K562 (cell line): ENCODE measurements around the gene SHISA7.

Experiments
- BRCA1 ChIP-seq, 2 experiments: fragments of 450-650 bp in 1 of 2; sonication (generic) in 1 of 2; formaldehyde crosslinking in 1 of 2; IDR thresholded peaks; 2 replicates each; pipeline versions ENCODE4 v1.5.0 to v1.6.1; 2017 to 2020; ENCODE audit warnings: mild to moderate bottlenecking in 1 of 2, missing genetic modification reagents in 1 of 2
- CTCF ChIP-seq, 3 experiments: IDR thresholded peaks in 2 of 3; conservative IDR thresholded peaks in 1 of 3; 2 replicates each; pipeline ENCODE4 v1.5.1; 2011 to 2012; ENCODE audit warnings: low read length in 3 of 3, mild to moderate bottlenecking in 3 of 3, control low read depth in 2 of 3, improper control_type of control experiment in 1 of 3, inconsistent platforms in 1 of 3, low read depth in 1 of 3, mixed read lengths in 1 of 3, moderate library complexity in 1 of 3; ENCODE audit not compliant: insufficient read depth in 2 of 3
- EZH2 ChIP-seq: IDR thresholded peaks from 2 replicates; pipeline ENCODE4 v1.6.1; 2012; ENCODE audit warnings: low read depth, mild to moderate bottlenecking, inconsistent platforms, low read length, borderline replicate concordance
- HDAC3 ChIP-seq: fragments of 450-650 bp; IDR thresholded peaks from 2 replicates; pipeline ENCODE4 v1.6.1; 2018; ENCODE audit warnings: borderline replicate concordance, mild to moderate bottlenecking, moderate library complexity; ENCODE audit not compliant: partially characterized antibody
- NFE2L1 ChIP-seq: fragments of 450-650 bp; IDR thresholded peaks from 2 replicates; pipeline ENCODE4 v1.6.1; 2016; ENCODE audit warnings: missing genetic modification characterization, low read depth, mild to moderate bottlenecking, missing compliant biosample characterization, moderate library complexity, borderline replicate concordance
- POLR2A ChIP-seq: fragments of 450-650 bp; conservative IDR thresholded peaks from 2 replicates; pipeline ENCODE4 v1.6.1; 2016
- PTBP1 ChIP-seq: fragments of 200-400 bp; formaldehyde crosslinking; IDR thresholded peaks from 2 replicates; pipeline ENCODE4 v1.6.1; 2017; ENCODE audit warnings: low read depth, low read length
- TAF1 ChIP-seq: IDR thresholded peaks from 2 replicates; pipeline ENCODE4 v1.6.1; 2011; ENCODE audit warnings: mild to moderate bottlenecking, low read length, moderate library complexity; ENCODE audit not compliant: insufficient read depth, control insufficient read depth, severe bottlenecking; ENCODE audit errors: extremely low read depth
- TEAD2 ChIP-seq: fragments of 450-650 bp; IDR thresholded peaks from 2 replicates; pipeline ENCODE4 v1.6.1; 2016; ENCODE audit warnings: missing genetic modification characterization, control low read depth, missing compliant biosample characterization
- THAP12 ChIP-seq: fragments of 250-450 bp; sonication (Bioruptor Pico); IDR thresholded peaks from 2 replicates; pipeline ENCODE4 v1.9.0; 2021; ENCODE audit warnings: mild to moderate bottlenecking, inconsistent platforms
- TF ChIP-seq, protein P1 (sequence below): fragments of 450-650 bp; formaldehyde crosslinking; IDR thresholded peaks from 2 replicates; pipeline ENCODE4 v1.4.0; 2022; ENCODE audit warnings: mild to moderate bottlenecking, moderate library complexity
- TF ChIP-seq, protein P2 (sequence below): sonication (generic); formaldehyde crosslinking; IDR thresholded peaks from 2 replicates; pipeline ENCODE4 v1.9.0; 2022; ENCODE audit warnings: mild to moderate bottlenecking, missing genetic modification reagents
- TF ChIP-seq, protein P3 (sequence below): fragments of 450-650 bp; conservative IDR thresholded peaks from 2 replicates; pipeline ENCODE4 v1.6.1; 2016; ENCODE audit warnings: missing genetic modification characterization, low read depth, mild to moderate bottlenecking, missing compliant biosample characterization, moderate library complexity

- TF ChIP-seq THAP12 (CRISPR knock-in tag) = no peak
- TF ChIP-seq NFE2L1 (tag) = no peak
- TF ChIP-seq TAF1 = no peak
- no peak for TF ChIP-seq TEAD2
- TF ChIP-seq CTCF (IDR thresholded peaks at IDR 0.05 in 2 of 3, conservative IDR thresholded peaks at IDR 0.05 in 1 of 3; ENCODE audit: insufficient read depth in 2 of 3, low read depth in 1 of 3, low read length in 3 of 3) = no peak
- no peak for TF ChIP-seq PTBP1
- no peak for TF ChIP-seq EZH2
- TF ChIP-seq BRCA1 (IDR thresholded peaks at IDR 0.05) = no peak
- no peak for TF ChIP-seq BRCA1 (CRISPR knock-in tag; IDR thresholded peaks at IDR 0.05)
- TF ChIP-seq, protein P1, sequence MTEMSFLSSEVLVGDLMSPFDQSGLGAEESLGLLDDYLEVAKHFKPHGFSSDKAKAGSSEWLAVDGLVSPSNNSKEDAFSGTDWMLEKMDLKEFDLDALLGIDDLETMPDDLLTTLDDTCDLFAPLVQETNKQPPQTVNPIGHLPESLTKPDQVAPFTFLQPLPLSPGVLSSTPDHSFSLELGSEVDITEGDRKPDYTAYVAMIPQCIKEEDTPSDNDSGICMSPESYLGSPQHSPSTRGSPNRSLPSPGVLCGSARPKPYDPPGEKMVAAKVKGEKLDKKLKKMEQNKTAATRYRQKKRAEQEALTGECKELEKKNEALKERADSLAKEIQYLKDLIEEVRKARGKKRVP = no peak
- no peak for TF ChIP-seq HDAC3
- TF ChIP-seq, protein P2, sequence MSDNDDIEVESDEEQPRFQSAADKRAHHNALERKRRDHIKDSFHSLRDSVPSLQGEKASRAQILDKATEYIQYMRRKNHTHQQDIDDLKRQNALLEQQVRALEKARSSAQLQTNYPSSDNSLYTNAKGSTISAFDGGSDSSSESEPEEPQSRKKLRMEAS (CRISPR knock-in tag) = no peak
- TF ChIP-seq, protein P3, sequence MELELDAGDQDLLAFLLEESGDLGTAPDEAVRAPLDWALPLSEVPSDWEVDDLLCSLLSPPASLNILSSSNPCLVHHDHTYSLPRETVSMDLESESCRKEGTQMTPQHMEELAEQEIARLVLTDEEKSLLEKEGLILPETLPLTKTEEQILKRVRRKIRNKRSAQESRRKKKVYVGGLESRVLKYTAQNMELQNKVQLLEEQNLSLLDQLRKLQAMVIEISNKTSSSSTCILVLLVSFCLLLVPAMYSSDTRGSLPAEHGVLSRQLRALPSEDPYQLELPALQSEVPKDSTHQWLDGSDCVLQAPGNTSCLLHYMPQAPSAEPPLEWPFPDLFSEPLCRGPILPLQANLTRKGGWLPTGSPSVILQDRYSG (tag) = no peak
- TF ChIP-seq POLR2A = no peak
Measured at GRCh38 chr19:55466241-55466614, 23.1 kb upstream of the SHISA7 start.
